TTC549 (cell line): Measurements from ENCODE around the gene SFXN3.
"Not testable (repeated sequence)": the region's sequence is repeated elsewhere in the genome, so short reads cannot be mapped to it uniquely, and the experiment has no call there.

Source experiments
- FAIRE-seq: peaks from 2 replicates; lab custom pipeline; 2012; peaks lifted over from hg19 to GRCh38; lab: Jason Lieb, UNC

The SFXN3 gene

GRCh38 chr10:101016814-101017213, 14.2 kb upstream of the SFXN3 start:
- FAIRE-seq: no peak

DNA sequence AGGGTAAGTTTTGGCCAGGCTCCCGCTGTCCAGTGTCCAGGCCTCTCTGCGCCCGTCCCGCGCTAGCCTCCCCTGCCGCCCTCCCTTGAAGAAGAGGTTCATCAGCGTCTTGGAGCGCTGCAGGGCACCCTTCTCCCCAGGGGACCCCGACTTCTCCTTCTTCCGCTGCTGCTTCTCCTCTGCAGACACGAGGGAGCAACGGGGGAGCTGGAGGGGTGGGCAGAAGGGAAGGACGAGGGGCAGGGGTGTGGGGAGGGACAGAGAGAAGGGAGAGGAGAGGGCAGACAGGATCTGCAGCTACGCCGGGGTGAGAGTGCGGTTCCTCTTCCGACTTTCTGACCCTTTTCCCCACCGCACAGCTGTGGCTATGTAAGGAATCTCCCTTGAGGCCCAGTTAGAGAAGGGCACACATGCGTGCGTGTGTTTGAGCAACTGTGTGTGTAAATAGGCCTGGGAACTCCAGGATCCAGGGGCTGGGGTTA, 12.9 kb upstream of the SFXN3 start:
- no peak for FAIRE-seq

DNA sequence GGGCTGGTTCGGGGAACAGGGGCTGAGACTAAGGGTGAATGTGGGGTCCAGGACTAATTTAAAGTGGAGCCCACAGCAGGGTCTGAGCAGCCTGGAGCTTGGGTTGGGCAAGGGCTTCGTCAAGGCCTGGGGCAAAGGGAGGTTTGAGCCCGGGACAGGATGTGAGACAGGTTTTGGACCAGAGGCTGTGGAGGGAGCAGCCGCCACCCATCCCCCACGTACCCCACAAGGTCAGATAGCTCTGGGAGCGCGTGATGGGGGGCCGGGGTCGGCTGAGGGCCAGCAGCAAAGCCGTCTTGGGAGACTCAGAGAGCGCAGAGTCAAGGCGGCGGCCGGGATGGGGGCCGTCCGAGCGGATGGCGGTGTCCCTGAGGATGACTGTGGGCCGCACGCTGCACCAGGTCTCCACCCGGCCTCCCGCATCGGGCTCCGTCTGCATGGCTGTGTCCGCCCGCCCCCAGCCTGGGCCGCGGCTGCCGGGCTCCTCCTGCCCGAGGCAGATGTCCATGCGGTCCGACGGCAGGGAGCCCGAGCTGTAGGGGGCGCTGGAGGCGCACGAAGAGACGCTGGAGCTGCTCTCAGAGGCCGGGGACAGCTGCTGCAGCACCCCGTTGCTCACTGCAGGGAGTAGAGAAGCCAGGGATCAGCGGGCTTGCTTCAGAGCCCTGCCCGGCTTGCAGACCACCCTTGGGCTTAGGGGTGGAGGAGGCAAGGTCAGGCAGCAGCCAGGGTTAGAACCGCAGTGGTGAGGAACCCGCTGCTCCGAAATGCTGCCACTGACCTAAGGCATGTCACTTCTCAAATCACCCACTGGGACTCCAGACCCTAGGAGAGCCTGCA, 12.2 kb upstream of the SFXN3 start:
- no peak for FAIRE-seq

DNA sequence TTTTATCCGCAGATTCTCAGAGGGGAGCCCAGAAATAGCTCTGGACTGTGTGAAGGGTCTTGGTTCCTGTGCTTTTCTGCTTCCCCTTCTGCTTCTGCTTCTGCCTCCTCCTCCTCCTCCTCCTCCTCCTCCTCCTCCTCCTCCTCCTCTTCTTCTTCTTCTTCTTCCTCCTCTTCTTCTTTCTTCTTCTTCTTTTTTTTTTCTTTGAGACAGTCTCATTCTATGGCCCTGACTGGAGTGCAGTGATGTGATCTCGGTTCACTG, 11.7 kb upstream of the SFXN3 start:
- no peak for FAIRE-seq

DNA sequence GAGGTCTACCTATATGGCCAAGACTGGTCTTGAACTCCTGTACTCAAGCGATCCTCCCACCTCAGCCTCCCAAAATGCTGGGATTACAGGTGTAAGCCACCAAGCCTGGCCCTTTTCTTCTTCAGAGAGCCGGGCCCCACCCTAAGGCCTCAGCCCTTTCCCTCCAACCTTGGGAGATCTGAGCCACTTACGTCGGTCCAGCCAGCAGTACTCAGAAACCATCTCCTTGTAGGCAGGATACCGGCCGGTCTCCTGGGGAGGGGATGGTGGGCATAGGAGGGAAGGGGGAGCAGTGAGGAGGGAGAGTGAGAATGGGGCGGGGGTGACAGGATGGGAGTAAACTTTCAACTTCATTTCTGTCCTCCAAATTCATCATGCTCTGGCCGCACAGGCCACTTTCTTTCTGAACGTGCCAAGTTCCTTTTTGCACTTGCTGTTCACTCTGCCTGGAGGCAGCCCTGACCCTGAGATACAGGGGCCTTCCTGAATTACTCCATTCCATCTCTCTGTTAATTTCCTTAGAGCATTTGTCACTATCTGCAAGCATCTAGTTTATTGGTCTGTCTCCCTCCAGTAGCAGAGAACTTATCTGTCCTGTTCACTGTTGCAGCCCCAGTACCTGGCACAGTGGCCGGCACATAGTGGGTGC, 10.5 kb upstream of the SFXN3 start:
- no peak for FAIRE-seq

- FAIRE-seq: no peak
Observed at GRCh38 chr10:101021239-101021638, 9.8 kb upstream of the SFXN3 start.

- no peak for FAIRE-seq
Observed at GRCh38 chr10:101021692-101022251, 9.3 kb upstream of the SFXN3 start.

- no peak for FAIRE-seq
Observed at GRCh38 chr10:101022967-101023705, 7.9 kb upstream of the SFXN3 start.

DNA sequence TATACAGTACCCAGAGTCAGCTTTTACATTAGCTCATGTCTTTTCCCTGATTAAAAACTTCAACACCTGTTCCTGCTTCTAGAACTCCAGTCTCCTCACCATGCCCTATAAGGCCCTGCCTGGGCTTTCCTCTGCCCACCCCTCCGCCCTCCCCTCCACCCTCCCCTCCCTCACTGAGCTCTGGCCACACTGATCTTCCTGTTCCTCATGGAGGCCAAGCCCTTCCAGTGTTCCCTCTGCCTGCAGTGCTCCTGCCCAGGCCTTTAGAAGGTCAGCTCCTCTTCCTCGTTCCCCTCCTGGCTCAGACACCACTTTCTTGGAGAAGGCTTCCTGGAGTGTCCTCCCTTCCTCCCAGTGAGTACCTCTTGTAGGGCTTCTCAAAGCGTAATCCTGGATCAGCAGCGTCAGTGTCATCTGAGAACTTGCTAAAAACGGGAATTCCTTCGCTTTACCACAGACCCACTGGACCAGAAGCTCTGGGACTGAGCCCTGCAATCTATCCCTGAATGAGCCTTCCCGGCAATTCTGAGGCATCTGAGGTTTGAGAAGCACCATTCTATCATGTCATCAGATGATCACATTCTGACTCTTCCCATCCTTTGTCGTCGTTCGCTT, 3.8 kb upstream of the SFXN3 start:
- no peak for FAIRE-seq

DNA sequence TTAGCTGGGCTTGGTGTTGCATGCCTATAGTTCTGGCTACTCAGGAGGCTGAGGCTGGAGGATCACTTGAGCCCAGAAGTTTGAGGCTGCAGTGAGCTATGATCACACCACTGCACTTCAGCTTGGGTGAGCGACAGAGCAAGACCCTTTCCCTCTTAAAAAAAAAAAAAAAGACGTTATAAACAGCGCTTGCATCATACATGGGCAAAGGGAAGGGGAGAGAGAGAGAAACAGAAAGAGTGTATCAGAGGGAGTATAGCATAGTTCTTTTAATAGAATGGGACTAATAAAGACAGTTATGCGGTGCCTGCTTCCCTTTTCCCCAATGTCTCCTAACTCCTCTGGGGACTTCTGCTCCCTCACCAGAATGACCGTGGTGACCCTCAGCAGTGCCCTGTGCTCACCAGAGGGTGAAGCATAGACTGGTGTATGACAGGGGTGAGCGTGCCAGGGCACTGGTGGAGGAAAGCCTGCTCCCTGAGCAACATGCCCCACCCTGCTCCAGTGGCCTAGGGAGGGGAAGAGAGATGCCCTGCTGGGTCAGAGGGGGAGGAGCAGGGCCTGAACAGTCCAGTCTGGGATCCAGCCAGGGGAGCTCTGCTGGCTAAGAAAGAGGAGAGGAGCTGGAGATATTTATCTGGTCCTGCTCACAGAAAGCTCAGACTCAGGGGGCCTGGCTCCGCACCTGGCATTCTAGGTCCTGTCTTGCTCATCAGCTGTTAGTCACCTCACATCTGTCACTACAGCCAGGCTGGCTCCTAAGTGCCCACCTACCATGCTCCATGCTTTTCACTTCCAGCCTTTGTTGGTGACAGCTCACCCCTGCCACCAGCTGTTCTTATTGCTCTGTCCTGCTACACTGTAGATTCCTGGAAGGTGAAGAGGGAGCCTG, 2.3 kb upstream of the SFXN3 start:
- FAIRE-seq: no peak

GRCh38 chr10:101029520-101030295, 1.3 kb upstream of the SFXN3 start:
- FAIRE-seq: no peak

DNA sequence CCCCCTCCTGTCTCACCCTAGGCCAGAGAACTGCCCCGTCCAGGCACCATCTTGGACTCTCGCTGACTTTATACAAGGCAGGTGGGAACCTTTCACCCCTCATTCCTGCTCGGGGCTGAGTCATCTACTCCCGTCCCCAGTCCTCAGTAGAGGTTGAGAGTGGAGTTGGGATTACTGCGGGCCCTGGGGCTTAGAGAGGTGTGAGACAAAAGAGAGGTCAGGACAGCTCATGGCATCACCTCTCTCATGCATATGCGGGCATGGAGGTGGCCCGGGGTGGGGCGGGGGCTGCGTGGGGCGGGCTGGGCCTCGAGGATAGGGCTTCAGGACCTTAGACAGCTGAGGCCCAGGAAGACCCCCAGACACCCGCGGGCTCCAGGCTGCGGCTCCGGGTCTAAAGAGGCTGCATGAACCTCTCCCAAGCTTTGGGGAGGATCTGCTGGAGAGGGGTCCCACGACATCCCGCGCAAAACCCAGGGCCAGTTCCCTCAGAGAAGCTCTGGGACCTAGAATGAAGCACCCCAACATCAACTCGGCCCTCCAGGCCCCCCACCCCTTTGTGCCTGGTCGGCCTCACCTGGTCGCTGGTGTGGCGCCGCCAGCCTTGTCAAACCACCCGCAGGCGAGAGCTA, 422 bp upstream of the SFXN3 start:
- FAIRE-seq: no peak

DNA sequence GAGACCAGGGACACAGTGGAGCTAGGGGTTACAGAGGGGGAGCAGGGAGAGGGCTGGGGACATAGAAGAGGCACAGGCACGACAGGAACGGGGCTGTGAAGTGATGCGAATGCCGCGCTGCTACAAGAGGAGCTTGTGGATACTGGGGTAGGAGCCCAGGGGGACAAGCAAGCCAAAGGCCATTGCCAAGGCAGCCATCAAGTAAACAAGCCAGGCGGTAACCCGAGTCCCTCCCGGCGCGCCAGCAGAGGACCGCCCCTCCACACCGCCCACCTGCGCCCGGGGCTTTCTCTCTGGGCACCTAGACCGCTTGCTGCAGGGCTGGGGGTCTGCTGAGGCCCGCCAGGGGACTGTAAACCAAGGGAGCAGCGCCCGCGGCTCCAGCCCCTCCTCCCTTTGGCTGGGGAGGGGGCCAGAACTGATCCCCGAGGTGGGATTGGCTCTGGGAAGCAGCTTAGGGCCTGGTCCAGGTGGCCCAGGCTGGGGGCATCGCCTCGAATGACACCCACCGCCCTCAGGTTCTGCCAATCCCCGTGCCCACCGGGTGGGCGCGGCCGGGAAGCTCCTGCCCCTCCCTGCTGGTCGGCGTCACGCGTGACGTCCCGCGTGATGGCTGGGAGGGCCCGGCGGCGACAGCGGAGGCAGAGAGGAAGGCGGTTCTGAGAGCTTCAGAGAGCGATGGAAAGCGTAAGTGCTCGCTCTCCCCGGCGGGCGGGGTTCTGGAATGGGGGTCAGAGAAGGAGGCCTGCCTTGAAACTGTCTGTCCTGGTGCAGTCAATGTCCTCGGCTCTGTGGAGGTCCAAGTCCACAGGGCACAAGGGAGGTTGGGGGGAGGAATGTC, 982 bp downstream of the SFXN3 start:
- no peak for FAIRE-seq

DNA sequence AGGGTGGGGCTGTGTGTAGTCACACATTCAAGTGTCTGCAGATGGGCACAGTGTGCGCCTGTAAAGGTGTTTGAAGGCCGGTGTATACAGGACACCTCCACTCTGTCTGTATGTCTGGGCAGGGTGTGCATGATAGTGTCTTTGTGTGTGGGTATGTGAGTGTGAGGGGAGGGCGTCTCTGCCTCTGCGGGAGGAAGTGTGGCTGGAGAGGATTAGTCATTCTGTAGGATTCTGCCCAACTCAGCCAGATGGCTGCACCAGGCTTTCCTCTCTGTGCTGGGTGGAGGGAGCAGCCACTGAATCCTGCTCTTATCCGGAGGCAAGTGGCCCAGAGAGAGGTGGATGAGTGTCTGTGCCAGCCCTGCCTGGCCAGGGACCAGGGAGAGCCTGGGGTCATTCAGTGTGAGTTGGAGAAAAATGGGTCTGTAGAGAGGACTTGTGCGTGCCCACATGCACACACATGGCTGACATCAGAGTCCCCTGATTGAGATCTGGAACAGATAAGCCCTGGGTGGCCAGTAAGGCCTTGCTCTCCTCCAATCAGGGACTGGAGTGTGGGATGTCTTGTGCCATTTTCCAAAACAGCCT, 1.7 kb downstream of the SFXN3 start:
- no peak for FAIRE-seq

DNA sequence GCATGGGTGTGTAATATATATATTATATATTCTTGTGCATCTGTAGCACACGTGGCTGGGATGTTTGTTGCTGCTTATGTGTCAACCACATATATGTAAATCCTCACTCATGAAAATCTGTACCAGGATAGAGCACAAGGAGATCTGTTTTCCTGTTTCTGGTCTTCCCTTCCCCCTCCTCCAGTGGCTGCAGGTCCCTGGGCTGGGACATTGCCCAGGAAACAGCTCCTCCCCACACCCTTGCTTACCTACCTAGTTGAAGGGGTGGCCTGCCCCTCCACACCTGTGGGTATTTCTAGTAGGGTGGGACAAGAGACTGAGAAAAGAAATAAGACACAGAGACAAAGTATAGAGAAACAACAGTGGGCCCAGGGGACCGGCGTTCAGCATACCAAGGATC, 2.2 kb downstream of the SFXN3 start:
- no peak for FAIRE-seq

GRCh38 chr10:101034404-101034803, 3.4 kb downstream of the SFXN3 start:
- not testable (repeated sequence) for FAIRE-seq

GRCh38 chr10:101035314-101035713, 4.3 kb downstream of the SFXN3 start:
- no peak for FAIRE-seq

GRCh38 chr10:101035916-101036702, 5.1 kb downstream of the SFXN3 start:
- no peak for FAIRE-seq
